ENCODE data around the gene SPP1. TPM values are rescaled to one million over a fixed set of nuclear protein-coding genes. Genes with fewer than 3 reads are reported as not detected.
"Not testable (repeated sequence)": the region's sequence is repeated elsewhere in the genome, so short reads cannot be mapped to it uniquely, and the experiment has no call there.

SPP1 gene
- total and polyA plus RNA-seq, 7 donors = 3.0 to 47.8 (median 30.4) TPM

DNA sequence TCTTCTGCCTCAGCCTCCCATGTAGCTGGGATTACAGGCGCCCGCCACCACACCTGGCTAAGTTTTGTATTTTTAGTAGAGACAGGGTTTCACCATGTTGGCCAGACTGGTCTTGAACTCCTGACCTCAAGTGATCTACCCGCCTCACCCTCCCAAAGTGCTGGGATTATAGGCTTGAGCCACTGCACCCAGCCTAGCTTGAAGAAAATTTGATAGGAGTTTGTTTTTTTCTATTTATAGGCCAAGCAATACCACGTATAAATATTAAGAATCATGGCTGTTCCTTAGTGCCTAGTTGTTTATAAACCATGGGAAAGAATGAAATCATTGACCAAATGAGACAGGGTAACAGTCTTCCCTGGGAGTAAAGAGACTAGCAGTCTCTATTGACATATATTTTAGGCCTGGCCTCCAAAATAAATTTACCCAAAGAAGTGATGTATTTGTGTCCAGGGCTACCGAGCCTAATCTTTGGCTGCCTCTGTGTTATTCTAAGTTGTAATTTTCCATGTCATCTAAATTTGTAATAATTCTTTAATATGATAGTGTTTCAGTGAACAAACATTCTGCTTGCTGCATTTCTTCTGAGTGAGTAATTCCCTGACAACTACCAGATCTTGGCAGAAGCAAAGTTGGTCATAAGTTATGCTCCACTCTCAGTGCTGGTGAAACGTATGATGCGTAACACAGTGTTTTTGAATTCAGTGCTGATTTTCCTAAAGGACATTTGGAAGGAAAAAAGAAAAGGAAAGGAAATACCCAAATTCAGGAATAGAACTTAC lies 42.2 kb downstream of the SPP1 start:
- no peaks in the 10 kb centered on the region for H3K27me3 ChIP-seq
- peak overlapping the region; percentile 93 to 97 (median 94) for H3K27ac ChIP-seq
- intact Hi-C loops (cut with DNase I) = loop anchor here (5.0 to 10.0 kb wide), 3 partner anchors 265 to 1423 kb away; partner anchors contain the start of genes PPM1K and PTPN13
- H3K9me3 ChIP-seq = no peaks in the 10 kb centered on the region
- peak; percentile 71 for DNase-seq
- peaks cover 3 to 94% (median 90%) of the 10 kb centered on the region in 4 donors for H3K4me1 ChIP-seq
- H3K4me3 ChIP-seq = no peak overlapping the region
- 83 to 86% methylated on average over 7 of the region's 7 CpGs for WGBS, 2 donors
- peaks cover 0 to 14% (median 2%) of the 10 kb centered on the region in 4 donors for H3K36me3 ChIP-seq
- TF ChIP-seq POLR2AphosphoS5 (IDR thresholded peaks at IDR 0.05) = peak; percentile 90 to 97 (median 96)
- TF ChIP-seq, protein P1, sequence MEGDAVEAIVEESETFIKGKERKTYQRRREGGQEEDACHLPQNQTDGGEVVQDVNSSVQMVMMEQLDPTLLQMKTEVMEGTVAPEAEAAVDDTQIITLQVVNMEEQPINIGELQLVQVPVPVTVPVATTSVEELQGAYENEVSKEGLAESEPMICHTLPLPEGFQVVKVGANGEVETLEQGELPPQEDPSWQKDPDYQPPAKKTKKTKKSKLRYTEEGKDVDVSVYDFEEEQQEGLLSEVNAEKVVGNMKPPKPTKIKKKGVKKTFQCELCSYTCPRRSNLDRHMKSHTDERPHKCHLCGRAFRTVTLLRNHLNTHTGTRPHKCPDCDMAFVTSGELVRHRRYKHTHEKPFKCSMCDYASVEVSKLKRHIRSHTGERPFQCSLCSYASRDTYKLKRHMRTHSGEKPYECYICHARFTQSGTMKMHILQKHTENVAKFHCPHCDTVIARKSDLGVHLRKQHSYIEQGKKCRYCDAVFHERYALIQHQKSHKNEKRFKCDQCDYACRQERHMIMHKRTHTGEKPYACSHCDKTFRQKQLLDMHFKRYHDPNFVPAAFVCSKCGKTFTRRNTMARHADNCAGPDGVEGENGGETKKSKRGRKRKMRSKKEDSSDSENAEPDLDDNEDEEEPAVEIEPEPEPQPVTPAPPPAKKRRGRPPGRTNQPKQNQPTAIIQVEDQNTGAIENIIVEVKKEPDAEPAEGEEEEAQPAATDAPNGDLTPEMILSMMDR (IDR thresholded peaks at IDR 0.05) = no peak
- peak; percentile 79 to 89 (median 83) for TF ChIP-seq EP300 (IDR thresholded peaks at IDR 0.05)

DNA sequence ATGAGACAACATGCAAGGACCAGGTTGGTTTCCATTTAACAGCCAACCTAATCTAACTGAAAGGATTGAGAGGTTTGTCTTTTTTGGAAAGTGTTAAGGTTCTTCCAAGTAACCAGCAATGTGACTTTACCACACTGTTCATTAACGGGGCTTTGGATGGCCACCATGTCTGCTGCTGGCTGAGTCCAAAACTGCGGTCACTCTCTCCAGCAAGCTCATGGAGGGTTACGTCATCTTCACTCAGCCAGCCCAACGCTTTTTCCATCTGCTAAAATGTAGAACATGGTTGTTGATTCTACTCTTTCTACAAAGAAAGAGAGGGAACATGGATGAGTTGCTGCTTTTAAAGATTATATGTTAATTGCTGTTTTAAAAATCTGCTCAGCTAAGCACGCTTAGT lies 43.0 kb downstream of the SPP1 start:
- Histone ChIP-seq H3K4me1 (peaks cover 3 to 94% (median 89%) of the 10 kb centered on the region in 4 donors), H3K27ac (peak overlapping the region; percentile 93 to 97 (median 94)), H3K9me3 (no peaks in the 10 kb centered on the region), H3K36me3 (peaks cover 0 to 14% (median 2%) of the 10 kb centered on the region in 4 donors), H3K27me3 (no peaks in the 10 kb centered on the region), H3K4me3 (peak overlapping the region in 2 of 4 donors; percentile 9 to 12)
- WGBS, 2 donors = 81 to 86% methylated on average over 5 of the region's 5 CpGs
- intact Hi-C loops (cut with DNase I) = loop anchor here (5.0 to 10.0 kb wide), 3 partner anchors 264 to 1424 kb away; partner anchors contain the start of genes PPM1K and PTPN13
- DNase-seq = peak; percentile 89
- TF ChIP-seq, protein P1 (IDR thresholded peaks at IDR 0.05) = no peak
- TF ChIP-seq POLR2AphosphoS5 (IDR thresholded peaks at IDR 0.05) = peak in 3 of 4 donors; percentile 3 to 5 (median 4)

DNA sequence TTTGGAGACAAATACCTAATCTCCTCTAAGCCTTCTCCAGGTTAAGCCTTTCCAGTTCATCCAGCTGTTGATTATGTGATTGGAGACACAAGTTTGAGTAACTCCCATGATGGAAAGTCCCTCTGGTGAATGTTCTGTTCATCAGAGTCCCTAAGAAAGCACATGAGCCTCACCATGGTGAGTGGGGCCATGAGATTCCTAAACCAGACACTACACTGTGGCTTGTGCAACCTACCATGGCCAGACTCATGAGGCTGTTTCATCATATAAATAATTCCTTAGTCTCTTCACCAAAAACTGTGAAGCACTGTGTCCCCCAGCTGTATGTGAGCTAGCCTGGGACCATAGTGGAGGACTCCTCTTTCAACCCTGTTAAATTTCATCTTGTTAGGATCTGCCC lies 46.3 kb downstream of the SPP1 start:
- H3K27ac ChIP-seq = peak overlapping the region; percentile 56 to 97 (median 94)
- intact Hi-C loops (cut with DNase I) = loop anchor here (5.0 kb wide), 1 partner anchor 500 kb away; the partner anchor contains the start of gene PYURF

DNA sequence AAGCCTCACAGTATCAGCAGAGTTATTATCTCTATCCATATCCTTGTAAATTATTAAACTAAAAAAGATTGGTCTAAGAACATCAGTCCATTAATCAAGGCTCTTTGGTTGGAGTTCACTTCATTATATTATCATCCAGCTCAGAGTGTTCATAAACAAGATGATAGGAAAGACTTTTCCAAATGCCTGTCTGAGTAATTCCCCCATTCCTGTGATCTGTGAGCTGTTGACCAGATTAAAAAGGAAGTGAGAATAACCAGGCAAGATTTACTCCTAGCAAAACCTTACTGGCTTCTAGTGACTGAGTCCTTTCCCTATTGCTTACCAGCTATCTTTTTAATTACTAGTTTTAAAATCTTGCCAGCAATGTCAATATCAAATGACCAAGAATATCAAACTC lies 46.8 kb downstream of the SPP1 start:
- Histone ChIP-seq H3K9me3 (no peaks in the 10 kb centered on the region), H3K4me1 (peaks cover 3 to 65% (median 56%) of the 10 kb centered on the region in 4 donors), H3K36me3 (peaks cover 4 to 31% (median 11%) of the 10 kb centered on the region in 4 donors), H3K27me3 (no peaks in the 10 kb centered on the region), H3K4me3 (no peak overlapping the region), H3K27ac (peak overlapping the region; percentile 56 to 97 (median 94))
- no peak for TF ChIP-seq POLR2A (IDR thresholded peaks at IDR 0.05)
- TF ChIP-seq POLR2AphosphoS5 (IDR thresholded peaks at IDR 0.05) = peak in 2 of 4 donors; percentile 50 to 52
- no peak for TF ChIP-seq EP300 (IDR thresholded peaks at IDR 0.05)
- TF ChIP-seq, protein P1 (IDR thresholded peaks at IDR 0.05) = no peak
- no peak for DNase-seq
- intact Hi-C loops (cut with DNase I) = loop anchor here (5.0 kb wide), 1 partner anchor 500 kb away; the partner anchor contains the start of gene PYURF

More for the DNA sequence above, 46.3 kb downstream of the SPP1 start:
- Histone ChIP-seq H3K4me1 (peaks cover 3 to 69% (median 60%) of the 10 kb centered on the region in 4 donors), H3K4me3 (no peak overlapping the region), H3K36me3 (peaks cover 4 to 28% (median 11%) of the 10 kb centered on the region in 4 donors), H3K27me3 (no peaks in the 10 kb centered on the region), H3K9me3 (no peaks in the 10 kb centered on the region)
- no peak for TF ChIP-seq EP300 (IDR thresholded peaks at IDR 0.05)
- no peak for TF ChIP-seq POLR2A (IDR thresholded peaks at IDR 0.05)
- peak in 1 of 4 donors; percentile 12 for TF ChIP-seq POLR2AphosphoS5 (IDR thresholded peaks at IDR 0.05)
- DNase-seq = no peak

DNA sequence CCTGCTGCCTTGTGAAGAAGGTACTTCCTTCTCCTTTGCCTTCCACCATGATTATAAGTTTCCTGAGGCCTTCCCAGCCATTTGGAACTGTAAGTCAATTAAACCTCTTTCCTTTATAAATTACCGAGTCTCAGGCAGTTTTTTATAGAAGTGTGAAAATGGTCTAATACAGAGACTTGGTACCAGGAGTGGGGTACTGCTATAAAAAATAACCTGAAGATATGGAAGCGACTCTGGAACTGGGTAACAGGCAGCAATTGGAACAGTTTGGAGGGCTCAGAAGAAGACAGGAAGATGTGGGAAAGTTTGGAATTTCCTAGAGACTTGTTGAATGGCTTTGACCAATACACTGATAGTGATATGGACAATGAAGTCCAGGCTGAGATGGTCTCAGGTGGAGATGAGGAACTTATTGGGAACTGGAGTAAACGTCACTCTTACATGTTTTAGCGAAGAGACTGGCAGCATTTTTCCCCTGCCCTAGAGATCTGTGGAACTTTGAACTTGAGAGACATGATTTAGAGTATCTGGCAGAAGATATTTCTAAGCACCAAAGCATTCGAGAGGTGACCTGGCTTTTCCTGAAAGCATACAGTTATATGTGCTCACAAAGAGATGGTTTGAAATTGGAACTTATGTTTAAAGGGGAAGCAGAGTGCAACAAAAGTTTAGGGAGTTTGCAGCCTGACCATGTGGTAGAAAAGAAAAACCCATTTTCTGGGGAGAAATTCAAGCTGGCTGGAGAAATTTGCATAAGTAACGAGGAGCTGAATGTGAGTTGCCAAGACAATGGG lies 50.6 kb downstream of the SPP1 start:
- H3K27ac ChIP-seq; DNase-seq; intact Hi-C loops (cut with DNase I); H3K27me3 ChIP-seq; H3K9me3 ChIP-seq; H3K4me3 ChIP-seq: not testable (repeated sequence)
- 96% methylated on average over 6 of the region's 6 CpGs for WGBS, 2 donors
- Histone ChIP-seq H3K36me3 (peaks cover 4 to 41% (median 10%) of the 10 kb centered on the region in 4 donors), H3K4me1 (peaks cover 0 to 38% (median 31%) of the 10 kb centered on the region in 4 donors)

Data from sigmoid colon (tissue), 7 donors.